GM21619 (cell line): ENCODE results near the gene TRANK1.

ENCODE experiments used
- ATAC-seq: cut with Tn5 transposase; IDR thresholded peaks from one replicate; pipeline ENCODE4 v1.9.1; 2021; ENCODE audit not compliant: unreplicated experiment

The TRANK1 gene

GRCh38 chr3:36862076-36862755 lies 82.6 kb downstream of the TRANK1 start:
- ATAC-seq, result no peak

DNA sequence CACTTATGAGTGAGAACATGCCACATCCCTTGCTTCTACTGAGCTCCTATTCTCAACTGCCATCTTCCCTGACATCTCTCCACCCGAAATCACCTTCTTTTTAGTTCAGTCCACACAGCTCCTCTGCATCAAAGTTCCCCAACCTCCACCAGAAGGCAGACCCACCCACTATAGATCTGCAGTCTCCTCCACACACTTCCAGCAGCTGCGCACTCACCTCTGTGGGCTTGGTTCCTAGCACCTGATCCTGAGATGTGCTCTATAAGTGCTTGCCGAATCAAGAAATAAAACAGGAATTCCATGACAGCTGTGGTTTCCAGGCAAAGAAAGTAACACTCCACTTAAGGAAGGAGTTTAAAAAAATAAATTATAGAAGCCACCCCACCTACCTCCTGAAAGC lies 85.4 kb downstream of the TRANK1 start:
- no peak for ATAC-seq

GRCh38 chr3:36852071-36852470 lies 92.8 kb downstream of the TRANK1 start:
- ATAC-seq, result no peak

DNA sequence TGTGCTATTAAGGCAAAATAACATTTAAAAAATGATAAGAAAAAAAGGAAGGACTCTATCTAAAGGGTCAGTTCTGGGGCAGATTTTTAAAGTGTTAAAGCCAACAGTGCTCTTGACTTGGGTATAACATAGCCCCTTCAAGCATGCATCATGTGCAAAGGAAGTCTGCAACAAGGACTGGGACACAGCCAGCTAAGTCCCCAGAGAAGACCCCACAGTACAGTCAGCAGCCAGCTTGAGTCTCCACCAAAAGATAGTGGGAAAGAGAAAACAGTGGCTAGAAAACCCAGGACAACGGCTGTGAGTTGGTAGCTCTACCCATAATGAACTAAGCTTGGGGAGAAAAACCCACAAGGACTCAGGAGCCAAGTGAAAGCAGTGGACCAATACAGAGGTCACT lies 94.1 kb downstream of the TRANK1 start:
- ATAC-seq, result no peak

DNA sequence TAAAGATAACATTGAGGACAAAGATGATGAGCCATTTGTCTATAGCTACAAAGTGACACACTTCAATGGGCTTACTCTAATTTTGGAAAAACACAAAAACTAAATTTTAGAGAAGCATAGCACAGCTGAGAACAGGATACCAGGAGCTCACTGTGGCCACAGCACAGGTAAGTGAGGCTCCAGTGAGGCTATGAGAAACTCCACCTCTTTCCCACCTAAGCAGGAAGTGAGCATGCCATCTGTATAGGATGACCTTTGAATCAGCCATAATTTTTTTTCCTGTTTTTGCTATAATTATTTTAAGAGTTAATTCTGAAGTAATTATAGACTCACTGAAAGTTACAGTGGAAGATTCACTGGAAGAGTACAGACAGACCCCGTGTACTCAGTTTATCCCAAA lies 98.4 kb downstream of the TRANK1 start:
- no peak for ATAC-seq

DNA sequence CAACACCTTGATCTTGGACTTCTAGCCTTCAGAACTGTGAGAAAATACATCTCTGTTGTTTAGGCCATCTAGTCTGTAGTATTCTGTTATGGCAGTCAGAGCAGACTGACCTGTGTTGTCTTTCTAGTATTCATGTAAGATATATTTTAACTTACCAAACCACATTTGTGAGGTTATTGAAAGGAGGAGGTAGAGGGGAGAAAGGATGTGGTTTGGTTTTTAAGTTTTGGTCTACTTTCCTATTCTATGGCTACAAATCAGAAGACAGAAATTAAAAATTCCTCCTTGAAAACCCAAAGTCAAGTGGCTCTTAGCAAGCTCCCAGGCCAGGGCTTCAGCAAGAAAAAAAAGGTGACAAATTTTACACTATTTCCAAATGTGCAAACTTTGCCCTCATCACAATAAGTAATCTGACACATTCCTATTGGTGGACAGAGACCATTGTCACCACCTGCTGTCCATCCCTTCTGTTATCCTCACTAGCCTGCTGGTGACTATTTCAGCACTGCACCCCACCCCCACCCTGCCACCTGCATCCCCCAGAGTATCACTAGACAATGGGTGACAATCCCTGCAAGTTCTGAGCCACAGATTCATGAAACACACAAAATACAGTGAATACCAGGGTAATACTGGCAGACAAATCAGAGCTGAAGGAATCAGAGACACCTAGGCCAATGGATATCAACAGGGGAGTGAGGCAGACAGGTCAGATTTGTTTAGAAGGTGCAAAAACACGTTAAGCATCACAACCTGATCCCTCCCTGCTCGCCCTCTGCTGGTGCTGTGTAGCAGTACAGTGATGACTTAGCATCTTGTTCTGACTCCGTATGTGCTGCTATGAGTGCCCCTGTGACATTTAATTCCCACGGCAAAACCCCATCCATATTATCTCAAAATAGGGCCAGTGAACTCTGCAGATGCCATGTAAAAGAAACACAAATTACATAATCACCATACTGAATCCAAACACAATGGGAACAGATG lies 101.5 kb downstream of the TRANK1 start:
- ATAC-seq, result peak; percentile 90

DNA sequence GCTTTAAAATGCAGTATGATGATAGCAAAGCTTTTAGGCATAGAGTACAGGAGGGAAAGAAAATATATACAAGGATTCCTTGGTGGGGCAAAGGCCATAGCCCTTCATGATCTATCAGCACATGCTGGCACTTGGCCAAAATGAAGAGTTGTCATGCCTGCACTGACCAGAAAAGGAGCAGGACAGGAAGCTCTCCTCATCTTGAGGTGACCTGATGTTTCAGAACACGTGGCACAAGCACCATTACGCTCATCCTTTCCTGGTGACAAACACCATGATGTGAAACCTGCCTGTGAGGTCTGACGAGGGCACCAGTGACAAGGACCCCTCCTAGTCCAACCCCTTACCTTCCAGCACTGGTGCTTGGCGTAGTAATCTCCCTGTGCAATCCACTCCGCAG lies 102.6 kb downstream of the TRANK1 start:
- ATAC-seq, result no peak

DNA sequence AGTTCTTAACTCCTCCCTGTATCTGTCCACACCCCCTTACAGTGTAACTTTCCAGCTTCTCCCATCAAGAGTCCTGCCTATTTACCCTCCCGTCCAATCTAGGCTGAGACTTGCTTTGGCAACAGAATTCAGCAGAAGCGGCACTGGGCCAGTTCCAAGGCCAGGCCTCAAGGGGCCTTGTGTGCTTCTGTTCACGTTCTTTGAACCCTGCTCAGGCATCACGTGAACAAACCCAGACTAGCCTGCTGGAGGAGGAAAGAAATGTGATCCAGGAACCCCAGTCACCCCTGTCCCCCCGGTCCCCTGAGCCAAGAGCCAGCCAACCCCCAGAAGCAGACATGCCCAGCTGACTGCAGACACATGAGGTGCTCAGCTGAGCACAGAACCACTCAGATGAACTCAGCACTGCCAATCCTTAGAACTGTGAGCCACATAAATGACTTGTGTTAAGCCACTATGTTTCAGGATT lies 104.4 kb downstream of the TRANK1 start:
- no peak for ATAC-seq

DNA sequence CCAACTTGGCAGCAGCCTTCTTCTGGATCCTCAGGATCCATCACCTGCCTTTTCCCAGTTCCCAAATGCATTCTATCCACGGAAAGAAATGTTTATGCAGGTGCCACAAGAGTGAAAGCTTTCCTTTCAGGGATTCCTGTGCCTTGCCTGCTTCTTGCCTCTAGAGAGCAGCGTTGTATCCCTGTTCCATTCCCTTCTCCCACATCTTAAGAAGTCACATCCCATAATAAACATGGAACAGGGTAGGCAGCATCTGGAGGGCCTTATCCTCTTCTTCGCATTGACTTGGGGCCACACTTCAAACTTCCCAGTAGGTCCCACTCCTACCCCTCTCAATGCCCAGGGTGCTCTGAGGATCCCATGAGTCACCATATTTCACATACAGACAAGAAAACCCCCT lies 107.8 kb downstream of the TRANK1 start:
- no peak for ATAC-seq

DNA sequence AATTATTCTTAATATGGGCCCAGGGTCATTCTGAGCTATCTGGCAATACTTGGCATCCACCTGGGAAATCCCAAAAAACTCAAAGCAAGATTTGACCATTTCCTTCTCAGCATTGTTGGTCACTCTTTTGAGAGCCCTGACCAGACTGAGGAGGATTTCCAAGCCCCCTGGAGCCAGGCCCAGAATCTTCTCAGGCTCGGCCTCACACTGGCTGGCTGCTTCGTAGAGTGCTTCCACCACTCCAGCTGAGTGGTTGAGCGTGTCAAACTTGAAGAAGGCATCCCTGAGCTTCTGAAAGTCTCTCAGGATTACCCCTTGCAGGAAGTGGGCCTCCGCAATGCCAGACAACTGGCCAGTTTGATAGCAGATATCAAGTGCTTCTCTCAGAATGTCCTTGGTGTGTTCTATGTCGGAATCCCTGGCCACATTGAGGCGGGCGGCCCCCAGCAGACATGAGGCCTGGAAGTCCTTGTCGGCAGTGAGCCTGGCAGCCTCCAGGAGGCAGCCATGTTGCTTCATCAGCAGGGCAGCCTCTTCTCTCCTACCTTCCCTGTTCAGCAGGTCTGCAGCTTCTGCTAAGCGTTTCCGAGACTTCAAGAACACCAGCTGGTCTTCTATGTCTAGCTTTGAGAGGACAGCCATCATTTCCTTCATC lies 111.6 kb downstream of the TRANK1 start:
- ATAC-seq, result no peak

DNA sequence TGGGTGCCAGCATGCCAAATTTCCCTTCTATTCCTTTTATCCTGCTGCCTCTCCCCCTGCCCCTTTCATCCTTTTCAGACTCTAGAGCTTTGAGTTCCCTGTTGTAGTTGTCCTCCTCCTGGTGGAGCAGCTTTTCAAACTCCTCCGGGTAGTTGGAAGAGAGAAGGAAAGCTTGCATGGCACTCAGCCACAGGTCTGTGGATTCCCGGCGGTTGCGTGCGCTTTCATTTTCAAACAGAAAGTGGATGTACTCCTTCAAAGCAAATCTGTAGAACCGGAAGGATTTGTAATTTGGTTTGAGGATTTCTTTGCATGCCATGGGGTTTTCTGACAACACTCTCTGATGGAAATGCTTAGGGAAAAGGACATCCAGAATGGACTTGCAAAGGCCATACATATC lies 112.4 kb downstream of the TRANK1 start:
- ATAC-seq, result no peak

DNA sequence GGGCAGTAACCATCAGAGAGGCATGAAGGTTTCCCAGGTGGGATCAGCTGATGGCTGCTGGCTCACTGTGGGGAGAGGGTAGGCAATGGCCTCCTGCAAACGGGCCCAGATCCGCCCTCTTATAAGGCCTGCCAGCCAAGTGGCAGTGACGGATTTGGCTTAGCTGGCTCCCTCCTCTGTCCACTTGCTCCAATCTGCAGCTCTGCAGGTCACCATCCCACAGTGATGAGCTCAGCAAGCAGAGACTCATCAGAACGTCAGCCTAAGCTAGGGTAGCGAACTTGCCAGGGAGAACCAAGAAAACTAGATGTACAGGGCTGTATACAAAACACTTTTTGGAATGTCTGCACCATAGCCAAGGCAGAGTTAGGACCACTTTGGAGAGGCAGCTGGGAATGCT lies 117.7 kb downstream of the TRANK1 start:
- ATAC-seq, result no peak

GRCh38 chr3:36826240-36826639 lies 118.6 kb downstream of the TRANK1 start:
- no peak for ATAC-seq

DNA sequence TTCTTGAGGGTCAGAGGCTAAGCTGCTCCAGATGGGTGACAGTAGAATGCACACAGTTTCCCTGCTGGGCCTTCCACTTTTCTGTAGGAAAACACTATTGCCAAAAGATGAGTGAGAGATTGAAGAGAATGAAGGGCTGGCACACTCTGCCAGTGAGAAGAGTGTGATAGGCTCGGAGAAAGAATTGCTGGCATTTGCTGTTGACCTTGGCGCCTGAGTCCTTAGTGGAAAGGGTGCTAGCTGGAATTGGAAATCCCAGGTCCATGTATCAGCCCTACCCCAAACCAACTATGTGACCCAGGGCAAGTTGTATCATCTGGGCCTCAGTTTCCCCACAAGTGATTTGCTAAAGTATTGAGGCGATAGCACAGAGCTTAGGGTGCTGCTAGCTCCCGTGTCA lies 120.4 kb downstream of the TRANK1 start:
- no peak for ATAC-seq

GRCh38 chr3:36823806-36824205 lies 121.0 kb downstream of the TRANK1 start:
- ATAC-seq, result no peak

- ATAC-seq, result no peak
Observed at GRCh38 chr3:36820083-36820482, 124.8 kb downstream of the TRANK1 start.

GRCh38 chr3:36817806-36818533 lies 126.9 kb downstream of the TRANK1 start:
- no peak for ATAC-seq

DNA sequence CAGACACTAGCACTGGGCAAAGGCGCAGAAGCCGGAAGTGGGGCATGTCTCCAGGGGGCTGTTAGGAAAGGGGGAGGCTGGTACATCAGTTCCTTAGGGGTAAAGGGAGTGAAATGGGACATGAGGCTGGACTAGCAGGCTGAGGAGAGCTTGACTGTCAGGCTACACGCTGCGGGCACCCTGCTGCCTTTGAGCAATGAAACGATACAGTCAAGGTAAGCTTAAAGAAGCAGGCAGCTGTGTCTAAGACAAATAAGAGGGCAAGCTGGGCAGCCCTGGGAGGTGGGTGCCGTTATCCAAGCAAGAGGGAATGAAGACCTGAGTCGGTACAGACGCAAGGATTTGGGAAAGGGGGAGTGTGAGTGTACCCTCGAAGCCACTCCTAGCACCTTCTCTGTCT lies 129.5 kb downstream of the TRANK1 start:
- ATAC-seq, result no peak

- no peak for ATAC-seq
Observed at GRCh38 chr3:36814776-36815175, 130.1 kb downstream of the TRANK1 start.

GRCh38 chr3:36814066-36814717 lies 130.7 kb downstream of the TRANK1 start:
- ATAC-seq, result no peak
